ENCODE results near the gene TJP2.

DNA sequence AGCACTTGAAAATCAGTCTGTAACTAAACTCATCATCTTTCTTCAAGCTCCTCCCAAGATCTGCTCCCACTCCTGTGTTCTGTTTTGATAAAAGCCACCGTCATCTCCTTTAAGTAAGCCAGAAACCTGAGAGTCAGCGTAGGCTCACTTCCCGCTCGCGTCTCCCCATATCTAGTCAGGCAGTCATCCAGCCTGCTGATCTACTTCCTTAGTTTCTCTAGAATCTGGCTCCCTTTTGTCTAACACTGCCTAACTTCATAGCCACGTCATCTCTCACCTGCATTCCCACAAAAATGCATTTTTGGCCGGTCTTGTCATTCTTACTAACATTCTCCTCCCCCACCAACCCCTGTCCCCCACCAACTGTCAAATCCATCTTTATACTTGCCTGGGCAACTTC lies 3.0 kb upstream of the TJP2 start:
- TF ChIP-seq, protein P1, sequence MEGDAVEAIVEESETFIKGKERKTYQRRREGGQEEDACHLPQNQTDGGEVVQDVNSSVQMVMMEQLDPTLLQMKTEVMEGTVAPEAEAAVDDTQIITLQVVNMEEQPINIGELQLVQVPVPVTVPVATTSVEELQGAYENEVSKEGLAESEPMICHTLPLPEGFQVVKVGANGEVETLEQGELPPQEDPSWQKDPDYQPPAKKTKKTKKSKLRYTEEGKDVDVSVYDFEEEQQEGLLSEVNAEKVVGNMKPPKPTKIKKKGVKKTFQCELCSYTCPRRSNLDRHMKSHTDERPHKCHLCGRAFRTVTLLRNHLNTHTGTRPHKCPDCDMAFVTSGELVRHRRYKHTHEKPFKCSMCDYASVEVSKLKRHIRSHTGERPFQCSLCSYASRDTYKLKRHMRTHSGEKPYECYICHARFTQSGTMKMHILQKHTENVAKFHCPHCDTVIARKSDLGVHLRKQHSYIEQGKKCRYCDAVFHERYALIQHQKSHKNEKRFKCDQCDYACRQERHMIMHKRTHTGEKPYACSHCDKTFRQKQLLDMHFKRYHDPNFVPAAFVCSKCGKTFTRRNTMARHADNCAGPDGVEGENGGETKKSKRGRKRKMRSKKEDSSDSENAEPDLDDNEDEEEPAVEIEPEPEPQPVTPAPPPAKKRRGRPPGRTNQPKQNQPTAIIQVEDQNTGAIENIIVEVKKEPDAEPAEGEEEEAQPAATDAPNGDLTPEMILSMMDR (IDR thresholded peaks at IDR 0.05), result no peak
- TF ChIP-seq POLR2A (IDR thresholded peaks at IDR 0.05), result no peak
